ENCODE data around the gene SLC9A7. TPM values are rescaled to one million over a fixed set of nuclear protein-coding genes. Genes with fewer than 3 reads are reported as not detected.
"Not testable (repeated sequence)": the region's sequence is repeated elsewhere in the genome, so short reads cannot be mapped to it uniquely, and the experiment has no call there.

The SLC9A7 gene
- total RNA-seq, 1 donor from 2014 or later, result 26.2 TPM

GRCh38 chrX:46754036-46754435 is 4.9 kb downstream of the SLC9A7 start:
- no peak for DNase-seq

DNA sequence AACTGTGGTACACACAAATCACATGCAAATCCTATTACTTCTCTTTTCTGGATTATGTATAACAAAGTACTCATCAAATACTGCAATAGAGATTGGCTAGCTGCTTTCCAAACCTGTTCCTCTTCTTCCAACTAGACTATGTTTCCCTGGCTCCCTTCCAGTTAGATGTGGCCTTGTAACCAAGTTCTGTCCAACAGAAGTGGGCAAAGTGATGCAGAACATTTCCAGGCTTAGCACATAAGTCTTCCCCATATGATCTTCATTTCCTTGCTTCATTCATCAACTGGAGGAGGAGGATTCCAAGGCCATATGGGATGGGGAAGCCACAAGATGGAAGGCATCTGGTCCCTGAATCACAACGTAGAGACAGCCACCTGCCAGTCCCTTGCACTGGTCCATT is 8.0 kb downstream of the SLC9A7 start:
- DNase-seq, result no peak

DNA sequence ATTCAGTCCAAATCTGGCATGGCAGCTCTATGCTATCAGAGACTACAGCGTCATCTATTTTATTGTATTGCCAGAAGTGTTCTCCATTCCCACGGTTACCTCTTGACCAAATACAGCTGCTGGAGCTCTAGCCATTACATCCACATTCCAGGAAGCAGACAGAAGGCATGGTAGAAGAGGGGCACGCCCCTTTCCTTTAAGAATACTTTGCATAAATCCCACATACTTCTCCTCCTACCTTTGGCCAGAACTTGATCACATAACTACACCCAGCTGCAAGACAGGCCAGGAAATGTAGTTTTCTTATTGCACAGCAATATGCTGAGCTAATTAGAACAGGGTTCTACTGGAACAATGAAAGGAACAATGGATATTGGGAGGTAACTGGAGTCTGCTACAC is 14.9 kb downstream of the SLC9A7 start:
- DNase-seq, result no peak

DNA sequence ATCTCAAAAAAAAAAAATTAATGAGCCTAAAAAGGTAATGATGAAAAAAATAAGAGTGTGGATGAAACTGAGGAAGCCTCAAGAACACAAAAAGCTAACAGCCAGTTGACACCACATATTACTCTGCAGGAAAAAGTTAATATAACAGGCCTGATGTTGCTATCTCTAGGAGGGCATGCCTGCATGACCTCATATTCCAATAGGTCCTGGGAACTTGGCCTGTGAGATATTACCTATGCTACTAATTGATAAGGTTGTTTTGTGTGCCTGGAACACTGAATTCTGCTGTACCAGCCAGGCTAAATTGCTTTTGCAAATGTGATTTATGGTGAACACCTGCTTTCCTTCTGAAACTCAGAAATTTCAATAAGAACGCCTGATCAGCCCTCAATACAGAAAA is 15.9 kb downstream of the SLC9A7 start:
- no peak for DNase-seq

GRCh38 chrX:46739736-46740135 is 19.2 kb downstream of the SLC9A7 start:
- no peak for DNase-seq

GRCh38 chrX:46737462-46737861 is 21.5 kb downstream of the SLC9A7 start:
- no peak for DNase-seq

GRCh38 chrX:46737041-46737440 is 21.9 kb downstream of the SLC9A7 start:
- no peak for DNase-seq

- no peak for DNase-seq
Observed at GRCh38 chrX:46735622-46736021, 23.3 kb downstream of the SLC9A7 start.

DNA sequence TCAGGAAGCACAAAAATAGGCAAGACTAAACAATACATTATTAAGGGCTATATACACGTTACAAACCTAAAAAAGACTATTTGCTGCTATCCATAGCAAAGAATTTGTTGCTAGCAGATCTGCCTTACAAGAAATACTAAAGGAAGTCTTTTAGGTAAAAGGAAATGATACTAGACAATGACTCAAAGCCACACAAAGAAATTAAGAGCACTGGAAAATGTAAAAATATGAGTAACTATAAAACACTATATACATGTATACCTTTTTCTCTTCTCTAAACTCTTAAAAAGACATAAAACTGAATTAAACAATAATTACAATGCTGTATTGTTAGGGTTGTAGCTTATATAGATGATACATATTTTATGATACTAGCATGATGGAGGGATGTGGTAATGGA is 25.7 kb downstream of the SLC9A7 start:
- DNase-seq, result no peak

GRCh38 chrX:46730765-46731164 is 28.2 kb downstream of the SLC9A7 start:
- DNase-seq, result no peak

DNA sequence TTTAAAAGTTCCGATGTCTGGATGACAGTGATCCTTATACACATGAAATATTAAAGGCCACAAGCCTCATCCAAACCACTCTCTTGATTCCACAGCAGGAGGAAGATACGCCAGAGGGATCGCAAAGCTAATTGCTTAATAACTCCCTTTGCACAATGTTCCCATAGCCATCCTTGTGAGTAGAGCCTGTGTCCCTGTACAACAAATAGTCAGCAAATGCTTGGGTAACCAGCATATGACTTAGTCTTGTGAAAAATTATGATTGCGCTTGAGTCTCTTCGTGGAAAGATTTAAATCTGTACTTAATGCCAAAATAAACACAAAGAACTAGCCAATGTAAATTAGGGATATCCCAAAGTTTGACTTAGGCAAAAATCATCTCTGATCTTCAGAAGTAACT is 31.5 kb downstream of the SLC9A7 start:
- no peak for DNase-seq

GRCh38 chrX:46723569-46723927 is 35.4 kb downstream of the SLC9A7 start:
- not testable (repeated sequence) for DNase-seq

DNA sequence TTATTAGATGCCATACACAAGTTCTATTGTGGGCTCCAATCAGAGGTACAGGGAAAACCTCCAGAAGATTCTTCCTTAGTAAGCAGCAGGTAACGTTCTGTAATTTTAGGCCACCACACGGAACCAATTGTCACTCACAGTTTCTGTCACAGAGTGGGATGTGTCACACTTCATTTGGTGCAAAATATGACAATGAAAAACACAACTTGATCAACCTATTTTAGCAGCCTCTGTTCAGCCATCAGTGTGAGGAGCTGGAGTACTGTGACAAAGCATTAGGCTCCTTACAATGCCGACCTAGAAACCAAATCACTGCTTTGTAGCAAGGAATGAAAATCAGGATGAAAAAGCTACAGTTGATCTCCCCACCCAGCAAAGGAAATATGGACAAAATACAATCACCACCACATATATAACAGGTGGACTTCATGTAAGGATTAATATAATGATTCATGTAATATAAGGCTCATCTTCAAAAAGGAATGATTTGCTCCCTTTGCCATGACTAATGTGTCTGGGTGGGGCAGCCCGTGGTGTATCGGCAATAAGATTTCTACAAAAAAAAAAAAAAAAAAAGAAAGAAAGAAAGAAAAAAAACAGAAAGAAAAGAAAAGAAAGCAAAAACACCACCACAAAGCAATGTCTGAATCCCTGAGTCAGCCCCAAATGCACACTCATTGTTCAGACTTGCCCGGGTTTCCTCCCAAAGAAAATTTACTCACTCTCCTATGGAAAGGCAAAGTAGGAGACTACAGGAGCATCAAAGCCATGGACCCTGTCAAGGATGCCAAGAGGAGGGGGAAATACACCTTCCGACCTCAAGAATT is 36.0 kb downstream of the SLC9A7 start:
- DNase-seq, result no peak

- DNase-seq, result no peak
Observed at GRCh38 chrX:46716796-46717195, 42.1 kb downstream of the SLC9A7 start.

DNA sequence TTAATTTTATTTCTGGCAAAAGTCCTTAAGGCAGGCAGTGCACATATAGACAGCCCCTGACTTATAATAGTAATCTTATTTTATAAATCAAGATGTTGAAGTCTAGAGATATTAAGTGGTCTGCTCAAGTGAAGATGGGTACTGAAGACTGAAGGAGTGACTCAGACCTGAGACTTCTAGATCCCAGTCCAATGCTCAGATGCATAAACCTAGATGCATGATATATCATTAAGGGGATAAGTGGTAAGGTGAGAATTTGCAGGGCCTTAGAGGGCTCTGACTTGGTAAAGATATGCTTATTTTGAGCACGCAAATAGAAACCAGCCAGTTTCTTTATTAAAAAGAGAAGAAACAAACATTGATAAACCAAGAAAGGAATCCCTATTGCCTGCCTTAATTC is 42.9 kb downstream of the SLC9A7 start:
- DNase-seq, result no peak

DNA sequence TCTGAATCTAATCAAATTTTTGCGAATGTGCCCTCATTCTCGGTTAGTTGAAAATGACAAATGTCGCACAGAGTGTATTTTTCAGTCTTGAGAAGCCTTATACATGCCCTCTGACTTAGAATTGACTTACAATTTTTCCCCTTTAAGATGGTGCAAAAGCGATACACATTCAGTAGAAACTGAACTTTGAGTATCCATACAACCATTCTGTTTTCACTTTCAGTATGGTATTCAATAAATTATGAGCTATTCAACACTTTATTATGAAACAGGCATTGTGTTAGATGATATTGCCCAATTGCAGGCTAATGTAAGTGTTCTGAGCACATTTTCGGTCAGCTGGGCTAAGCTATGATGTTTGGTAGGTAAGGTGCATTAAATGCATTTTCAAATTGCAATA is 43.4 kb downstream of the SLC9A7 start:
- DNase-seq, result no peak

DNA sequence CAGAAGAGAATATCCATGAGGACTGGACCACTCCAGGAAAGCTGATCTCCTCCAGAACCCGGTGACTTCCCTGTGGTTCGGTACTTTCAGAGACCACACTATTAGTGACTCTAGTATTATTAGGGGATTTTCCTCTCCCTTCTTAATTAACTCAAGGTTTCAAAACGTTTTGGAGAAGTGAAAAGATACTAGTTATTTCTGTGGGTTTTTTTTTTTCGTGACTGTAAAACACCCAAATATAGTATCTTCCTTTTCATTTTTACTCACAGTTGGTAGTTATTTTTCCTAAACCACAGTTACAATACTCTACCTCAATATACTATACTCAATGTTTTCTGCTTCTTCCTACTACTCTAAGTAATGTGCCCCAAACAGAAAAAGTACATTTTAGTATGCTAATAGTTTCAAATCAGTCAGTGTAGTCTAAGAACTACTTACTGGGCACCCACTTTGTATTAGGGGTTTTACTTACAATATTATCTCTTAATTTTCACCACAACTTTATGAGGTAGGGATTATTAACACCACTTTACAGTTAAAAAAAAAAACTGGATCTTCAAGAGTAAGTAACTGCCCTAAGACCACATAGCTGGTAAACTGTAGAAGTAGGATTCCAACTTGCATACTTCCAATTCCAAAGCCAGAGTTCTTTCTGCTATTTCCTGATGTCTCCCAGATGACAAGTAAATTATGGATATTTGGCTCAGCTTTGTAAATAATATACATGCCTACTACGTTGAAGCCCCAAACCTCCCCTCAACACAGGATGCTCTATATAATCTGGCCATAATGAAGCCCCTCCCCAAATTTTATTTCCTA is 45.0 kb downstream of the SLC9A7 start:
- DNase-seq, result no peak

DNA sequence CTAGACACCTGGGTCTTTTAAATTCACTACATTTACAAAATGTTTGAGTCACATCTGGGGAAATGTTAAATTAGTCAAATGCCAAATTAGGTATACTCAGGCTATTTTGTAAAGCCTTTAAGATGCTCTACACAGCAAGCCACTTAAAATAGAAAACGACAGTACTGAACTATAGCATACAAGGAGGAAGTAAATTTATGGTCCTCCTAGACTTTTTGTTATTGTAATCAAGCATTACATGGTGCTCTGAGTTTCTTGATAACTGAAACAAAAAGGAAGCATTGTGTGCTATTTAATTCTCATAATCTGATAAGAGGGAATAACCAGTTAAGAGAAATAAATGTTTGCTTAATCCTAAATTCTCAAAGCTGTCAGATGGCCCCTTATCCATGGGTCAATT is 46.2 kb downstream of the SLC9A7 start:
- DNase-seq, result no peak

DNA sequence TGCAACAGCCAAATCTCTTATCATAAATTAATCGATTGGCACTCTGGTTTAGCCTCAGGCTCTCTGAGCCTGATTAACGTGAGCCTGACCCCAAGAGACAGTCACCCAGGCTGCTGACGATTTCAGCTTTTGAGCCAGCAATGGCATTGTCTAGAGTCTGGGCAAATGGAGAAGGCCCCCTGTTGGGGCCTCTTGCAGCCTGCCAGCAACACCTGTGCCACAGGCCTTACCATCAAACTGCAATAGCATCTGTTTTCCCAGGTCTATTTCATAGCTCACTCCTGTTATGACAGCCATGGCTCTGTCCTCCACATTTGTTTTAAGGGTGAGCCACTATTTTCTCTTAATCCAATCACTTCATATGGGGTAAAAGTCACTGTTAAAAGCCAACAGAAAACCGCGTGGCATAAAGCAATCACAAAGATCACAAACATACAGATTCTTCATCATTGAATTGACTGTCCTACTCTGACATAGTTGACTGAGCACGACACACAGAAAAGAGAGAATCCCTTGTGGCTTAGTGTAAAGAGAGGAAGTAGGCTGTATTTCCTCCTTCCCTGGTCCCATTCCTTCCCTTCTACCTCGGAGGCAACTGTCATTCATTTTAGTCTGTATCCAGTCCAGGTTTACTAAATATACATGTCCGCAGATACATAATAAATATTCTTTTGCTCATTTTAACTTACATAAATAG is 47.8 kb downstream of the SLC9A7 start:
- no peak for DNase-seq

- no peak for DNase-seq
Observed at GRCh38 chrX:46710425-46710824, 48.5 kb downstream of the SLC9A7 start.

- no peak for DNase-seq
Observed at GRCh38 chrX:46707274-46707965, 51.5 kb downstream of the SLC9A7 start.

DNA sequence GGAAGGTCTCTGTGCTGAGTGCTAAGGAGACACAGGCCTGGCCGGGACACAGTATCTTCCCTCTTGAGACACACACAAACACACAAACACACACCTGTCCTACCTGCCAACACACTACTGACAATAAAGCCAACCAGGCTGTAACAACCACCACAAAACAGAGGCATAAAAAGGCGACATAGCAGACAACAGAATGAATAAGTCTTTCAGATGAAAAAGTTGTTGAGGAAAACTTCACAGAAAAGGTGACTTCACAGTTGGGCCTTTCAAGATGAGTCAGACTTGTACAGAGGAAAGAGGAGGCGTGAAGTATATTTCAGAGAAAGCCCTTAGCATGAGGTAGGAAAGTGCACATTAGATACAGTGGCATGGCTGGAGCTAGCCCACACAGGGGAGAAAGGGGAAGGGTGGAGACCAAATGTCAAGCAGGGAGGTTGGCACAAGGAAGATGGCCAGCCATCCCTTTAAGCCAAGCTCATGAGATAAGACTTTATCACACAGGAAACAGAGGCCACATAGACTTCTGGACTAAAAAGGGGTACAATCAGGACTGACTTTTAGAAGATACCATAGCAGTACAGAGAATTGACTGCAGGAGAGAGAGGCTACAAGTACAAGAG is 54.0 kb downstream of the SLC9A7 start:
- no peak for DNase-seq

Data from occipital lobe (tissue), 2 donors.